Epithelial cell of prostate (primary cell): Measurements from ENCODE around the gene NEIL3.

Source experiments
- DNase-seq: peaks from one replicate; pipeline ENCODE4 v3.0.0-alpha.2; 2011; ENCODE audit warnings: low read depth, low spot score
- H3K27ac ChIP-seq: fragments of 450-650 bp; 2 replicates; pipeline ENCODE4 v1.5.1; 2017; ENCODE audit warnings: mild to moderate bottlenecking

NEIL3 gene, protein sequence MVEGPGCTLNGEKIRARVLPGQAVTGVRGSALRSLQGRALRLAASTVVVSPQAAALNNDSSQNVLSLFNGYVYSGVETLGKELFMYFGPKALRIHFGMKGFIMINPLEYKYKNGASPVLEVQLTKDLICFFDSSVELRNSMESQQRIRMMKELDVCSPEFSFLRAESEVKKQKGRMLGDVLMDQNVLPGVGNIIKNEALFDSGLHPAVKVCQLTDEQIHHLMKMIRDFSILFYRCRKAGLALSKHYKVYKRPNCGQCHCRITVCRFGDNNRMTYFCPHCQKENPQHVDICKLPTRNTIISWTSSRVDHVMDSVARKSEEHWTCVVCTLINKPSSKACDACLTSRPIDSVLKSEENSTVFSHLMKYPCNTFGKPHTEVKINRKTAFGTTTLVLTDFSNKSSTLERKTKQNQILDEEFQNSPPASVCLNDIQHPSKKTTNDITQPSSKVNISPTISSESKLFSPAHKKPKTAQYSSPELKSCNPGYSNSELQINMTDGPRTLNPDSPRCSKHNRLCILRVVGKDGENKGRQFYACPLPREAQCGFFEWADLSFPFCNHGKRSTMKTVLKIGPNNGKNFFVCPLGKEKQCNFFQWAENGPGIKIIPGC

DNA sequence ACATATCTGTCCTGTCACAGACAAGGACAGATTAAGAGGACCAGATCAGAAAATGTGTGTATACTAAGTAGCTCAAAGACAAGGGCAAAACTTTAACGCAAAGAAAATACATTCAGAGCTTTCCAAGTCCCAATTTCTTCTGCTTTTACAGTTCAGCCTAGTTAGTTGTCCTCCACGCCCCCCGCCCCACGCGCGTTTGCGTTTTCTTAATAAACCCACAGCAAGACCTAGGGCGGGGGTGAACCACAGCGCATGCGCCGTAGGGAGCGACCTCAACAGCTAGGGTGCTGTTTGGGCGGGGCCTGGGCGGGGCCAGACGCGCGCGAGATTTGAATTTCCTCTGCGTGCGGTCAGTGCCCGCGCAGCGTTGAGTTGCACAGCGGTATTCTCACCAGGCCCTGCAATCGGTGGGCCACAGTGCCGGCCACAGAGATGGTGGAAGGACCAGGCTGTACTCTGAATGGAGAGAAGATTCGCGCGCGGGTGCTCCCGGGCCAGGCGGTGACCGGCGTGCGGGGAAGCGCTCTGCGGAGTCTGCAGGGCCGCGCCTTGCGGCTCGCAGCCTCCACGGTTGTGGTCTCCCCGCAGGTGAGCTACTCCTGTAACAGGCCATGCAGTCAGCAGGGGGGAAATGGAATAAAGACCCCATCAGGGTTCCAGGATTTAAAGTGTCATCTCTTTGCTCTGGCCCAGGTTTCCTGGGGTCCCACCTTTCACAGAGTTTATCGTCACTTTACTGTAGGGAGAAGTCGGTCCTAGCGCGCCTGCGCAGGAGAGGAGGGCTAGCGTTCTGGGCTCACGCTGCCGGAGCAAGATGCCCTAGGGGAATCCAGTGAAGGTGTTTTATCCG, at the start of gene NEIL3:
Gene NEIL3 (plus strand): TSS at position 353 of the 850 bp plus-strand sequence. CDS start 80 bp downstream, at position 433.
- DNase-seq, result peak; percentile 24
- no peak within 1 kb of the TSS for H3K27ac ChIP-seq

DNA sequence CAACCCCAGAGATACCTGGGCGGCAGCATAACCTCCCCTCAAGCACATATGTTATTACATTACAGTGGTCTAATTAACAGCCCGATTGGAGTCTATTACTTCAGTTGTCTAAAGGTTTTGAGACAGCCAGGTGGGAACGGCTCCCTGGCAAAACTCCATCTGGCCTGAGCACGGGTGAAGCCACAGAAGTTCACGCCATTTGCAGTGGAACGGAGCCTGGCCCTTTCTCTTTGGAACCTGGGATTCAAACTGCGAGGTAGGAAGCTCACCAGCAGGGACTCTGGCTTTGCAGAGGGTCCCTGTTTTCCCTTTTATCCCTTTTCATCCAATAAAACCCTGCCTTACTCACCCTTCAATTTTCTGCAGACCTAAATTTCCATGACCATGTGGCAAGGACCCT, 45.9 kb upstream of the NEIL3 start:
- DNase-seq, result no peak

DNA sequence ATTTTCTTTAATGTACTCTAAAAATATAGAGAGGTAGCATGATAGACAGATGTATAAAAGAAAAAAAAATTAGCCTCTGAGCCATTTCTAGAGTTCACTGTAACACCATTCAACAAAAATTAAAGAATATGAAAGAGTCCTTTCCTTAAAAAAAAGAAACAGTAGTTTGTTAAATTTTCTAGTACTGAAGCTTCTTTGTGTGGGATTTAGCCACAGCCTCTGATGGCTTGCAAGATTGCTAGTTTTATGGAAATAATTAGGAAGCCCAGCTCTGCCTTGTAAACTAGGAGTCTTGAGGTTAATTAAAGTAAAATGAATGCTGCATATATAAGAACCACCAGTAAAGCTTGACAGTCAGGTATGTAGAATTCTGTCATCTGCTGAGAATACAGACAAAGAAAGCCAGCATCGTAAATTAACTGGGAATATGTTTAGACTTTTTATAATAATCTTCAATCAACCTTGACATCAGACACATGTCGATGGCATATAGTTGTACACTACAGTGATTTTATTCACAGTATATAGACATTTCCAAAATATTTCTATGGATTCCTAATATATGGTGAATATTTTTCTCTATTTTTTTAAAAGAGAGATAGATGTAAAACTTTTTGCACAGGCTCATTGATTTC, 44.8 kb upstream of the NEIL3 start:
- no peak overlapping the region for H3K27ac ChIP-seq
- no peak for DNase-seq

More for the DNA sequence above, 45.9 kb upstream of the NEIL3 start:
- no peak overlapping the region for H3K27ac ChIP-seq

DNA sequence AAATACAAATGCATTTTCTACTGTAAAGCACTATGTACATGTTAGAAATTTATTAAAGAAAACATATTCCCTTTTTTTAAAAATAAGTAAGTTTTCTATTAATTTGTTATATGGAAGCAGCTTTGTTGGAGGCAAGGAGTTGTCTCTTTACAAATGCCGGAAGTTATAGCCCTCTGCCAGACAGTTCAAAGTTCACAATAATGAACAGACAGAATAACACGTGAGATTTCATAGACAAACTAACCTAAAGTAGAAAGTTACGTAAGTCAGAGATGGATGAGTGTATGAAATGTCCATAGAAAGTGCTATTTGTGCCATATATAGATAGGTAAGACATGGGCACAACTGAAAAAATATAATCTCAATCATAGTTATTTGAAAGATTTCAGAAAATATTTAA, 43.9 kb upstream of the NEIL3 start:
- no peak for DNase-seq

DNA sequence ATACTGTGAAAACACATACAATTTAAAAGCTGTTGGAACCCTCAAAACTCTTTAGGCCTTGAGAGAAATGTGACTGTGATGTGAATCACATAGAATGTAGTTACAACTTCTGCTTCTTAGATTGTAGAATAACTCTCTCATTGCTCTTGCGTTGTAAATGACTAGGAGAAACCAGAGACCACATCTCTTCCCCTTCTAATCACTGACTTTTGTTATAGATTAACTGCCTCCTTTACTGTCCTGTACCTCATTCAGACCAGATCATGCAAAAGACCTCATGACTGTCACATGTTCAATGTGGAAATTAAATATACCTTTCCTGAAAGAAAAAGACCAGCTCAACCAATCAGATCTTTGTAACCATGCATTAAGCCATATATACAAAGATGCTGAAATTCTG, 43.2 kb upstream of the NEIL3 start:
- H3K27ac ChIP-seq, result no peak overlapping the region
- no peak for DNase-seq

More for the DNA sequence above, 43.9 kb upstream of the NEIL3 start:
- H3K27ac ChIP-seq, result no peak overlapping the region

DNA sequence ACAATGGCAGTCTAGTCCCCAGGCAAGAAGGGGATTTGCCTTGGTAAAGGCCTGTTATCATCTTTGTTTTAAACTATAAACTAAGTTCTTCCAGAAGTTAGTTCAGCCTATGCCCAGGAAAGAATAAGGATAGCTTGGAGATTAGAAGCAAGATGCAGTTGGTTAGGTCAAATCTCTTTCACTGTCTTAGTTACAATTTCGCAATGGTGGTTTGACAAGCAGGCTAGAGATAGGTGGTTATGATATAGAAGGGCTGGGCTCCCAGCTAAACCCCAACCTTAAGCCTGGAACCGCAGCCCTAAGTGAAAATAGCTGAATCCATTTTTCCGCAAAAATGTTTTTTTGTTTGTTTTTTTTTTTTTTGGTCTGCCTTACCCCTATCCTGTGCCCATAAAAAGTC, 41.8 kb upstream of the NEIL3 start:
- DNase-seq, result no peak

DNA sequence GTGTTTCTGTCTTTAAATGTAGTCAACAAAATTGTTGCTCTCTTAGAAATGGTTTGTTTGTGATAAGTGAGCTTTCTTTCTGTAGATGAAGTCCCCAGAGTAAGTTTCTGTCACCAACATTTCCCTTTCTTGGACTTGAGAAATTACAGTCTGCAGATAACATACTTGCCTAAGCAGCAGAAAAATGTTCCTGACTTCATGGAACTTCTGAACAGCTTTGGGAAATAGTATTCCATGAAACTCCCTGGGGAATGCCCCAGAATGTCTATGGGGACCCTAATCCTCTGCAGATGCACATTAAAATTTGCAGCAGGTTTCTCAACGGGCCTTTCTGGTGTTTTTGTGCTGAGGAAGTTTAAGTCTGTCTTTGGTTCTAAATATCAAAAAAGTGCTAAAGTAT, 38.6 kb upstream of the NEIL3 start:
- no peak for DNase-seq
- no peak overlapping the region for H3K27ac ChIP-seq

More for the DNA sequence above, 41.8 kb upstream of the NEIL3 start:
- no peak overlapping the region for H3K27ac ChIP-seq

DNA sequence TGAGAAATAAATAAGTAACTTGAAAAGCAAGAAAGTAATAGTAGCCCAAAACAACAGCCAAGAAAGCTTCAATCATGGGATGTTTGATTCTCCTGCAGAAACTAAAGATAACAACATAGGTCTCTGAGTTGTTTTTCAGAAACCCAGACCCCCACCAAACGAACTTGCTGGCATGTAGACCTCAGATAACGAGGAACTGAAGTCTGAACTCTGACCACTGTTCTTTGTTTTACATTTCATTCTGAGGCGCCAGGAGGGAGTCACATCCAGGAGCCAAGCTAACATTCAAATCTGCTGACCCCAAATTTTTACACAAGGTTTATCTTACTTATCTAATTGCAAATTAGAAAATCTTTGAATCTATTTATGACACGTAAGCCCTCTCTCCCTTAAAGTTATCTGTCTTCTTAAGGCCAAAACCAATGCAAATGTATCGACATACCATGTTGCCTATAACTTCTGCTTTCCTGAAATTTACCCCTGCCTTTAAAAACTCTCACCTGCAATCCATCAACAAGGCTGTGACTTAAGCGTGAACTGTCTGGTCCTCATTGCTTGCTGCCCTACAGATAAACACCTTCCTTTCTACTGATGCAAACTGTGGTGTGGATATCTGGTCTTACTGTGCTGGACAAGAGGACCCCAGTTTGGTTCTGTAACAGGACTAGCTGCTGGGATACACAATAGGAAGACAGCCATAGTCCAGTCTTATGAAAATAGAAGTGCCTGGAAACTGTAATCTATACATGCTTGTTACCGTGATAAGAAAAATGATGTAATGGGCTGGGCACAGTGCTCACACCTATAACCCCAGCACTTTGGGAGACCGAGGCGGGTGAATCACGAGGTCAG, 37.5 kb upstream of the NEIL3 start:
- no peak overlapping the region for H3K27ac ChIP-seq
- no peak for DNase-seq

DNA sequence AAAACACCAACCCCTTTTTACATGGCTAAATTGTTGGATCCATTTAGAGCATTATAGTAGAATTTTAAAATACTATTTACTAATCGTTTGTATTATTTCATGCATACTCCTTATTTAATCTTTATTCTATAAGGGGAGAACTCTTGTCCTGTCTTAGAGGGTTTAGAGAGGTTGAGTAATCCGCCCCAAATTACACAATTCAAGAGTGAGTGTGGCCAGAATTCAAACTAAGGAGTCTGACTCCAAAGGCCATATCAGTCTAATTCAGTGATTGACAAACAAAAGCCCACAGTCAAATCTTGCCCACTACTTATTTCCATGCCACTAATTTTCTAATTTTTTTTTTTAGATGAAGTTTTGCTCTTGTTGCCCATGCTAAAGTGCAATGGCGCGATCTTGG, 33.7 kb upstream of the NEIL3 start:
- no peak overlapping the region for H3K27ac ChIP-seq
- no peak for DNase-seq

DNA sequence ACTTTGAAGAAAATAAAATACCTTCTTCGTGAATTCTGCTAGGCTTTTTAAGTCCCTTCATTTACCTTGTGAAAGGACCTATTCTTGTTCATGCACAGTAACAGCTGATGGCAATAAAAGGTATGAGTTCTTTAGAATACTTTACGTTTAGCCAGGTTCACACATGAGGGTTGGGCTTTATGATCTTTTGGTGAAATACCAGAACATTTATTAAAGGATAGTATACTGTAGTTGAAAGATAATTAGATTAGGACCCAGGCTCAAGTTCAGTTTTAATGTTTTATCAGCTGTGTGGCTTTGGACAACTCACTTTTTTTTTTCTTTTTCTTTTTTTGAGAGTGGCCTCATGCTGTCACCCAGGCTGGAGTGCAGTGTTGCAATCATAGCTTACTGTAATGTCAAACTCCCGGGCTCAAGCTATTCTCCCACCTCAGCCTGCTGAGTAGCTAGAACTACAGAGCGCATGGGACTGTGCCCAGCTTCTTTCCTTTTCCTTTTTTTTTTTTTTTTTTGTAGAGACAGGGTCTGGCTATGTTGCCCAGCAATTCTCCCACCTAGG, 28.2 kb upstream of the NEIL3 start:
- no peak for DNase-seq
- no peak overlapping the region for H3K27ac ChIP-seq

DNA sequence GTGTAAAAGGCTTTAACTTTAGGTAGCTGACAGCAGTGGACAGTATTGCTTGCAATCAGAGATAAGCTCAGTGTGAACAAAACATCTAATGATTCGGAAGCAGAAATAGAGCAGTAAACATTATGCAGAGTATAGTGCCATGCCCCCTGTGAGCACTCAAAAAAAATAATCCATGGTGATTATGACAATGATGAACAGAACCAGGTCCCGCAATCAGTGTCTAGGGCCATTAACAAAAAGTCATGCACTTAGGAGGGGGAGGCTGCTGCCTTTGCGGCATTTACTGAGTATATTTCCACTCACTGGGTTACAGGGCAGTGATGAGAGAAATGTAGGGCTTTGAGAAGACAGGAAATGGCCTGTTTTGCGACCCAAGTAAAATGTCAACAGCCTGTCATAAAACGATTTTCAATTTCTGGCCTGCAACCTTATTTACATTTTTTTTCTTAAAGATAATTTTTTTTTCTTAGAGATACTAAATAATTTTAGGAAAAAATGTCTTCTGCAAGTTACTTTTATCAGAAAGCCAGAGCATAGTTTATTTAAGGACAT, 27.3 kb upstream of the NEIL3 start:
- no peak overlapping the region for H3K27ac ChIP-seq
- DNase-seq, result no peak

DNA sequence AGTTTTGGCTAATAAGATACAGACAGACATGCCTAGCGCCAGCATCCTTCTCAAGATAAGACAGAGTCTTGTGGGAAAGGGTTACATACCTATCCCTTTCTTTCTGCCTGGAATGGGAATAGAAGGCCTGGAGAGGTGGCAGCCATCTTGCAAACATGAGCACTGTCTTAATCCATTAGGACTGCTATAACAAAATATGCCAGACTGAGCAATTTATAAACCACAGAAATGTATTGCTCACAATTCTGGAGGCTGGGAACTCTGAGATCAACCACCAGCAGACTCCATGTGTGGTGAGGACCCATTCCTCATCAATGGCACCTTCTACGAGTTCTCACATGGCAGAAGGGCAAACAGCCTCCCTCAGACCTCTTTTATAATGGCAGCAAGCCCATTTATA, 26.5 kb upstream of the NEIL3 start:
- no peak for DNase-seq
- no peak overlapping the region for H3K27ac ChIP-seq

DNA sequence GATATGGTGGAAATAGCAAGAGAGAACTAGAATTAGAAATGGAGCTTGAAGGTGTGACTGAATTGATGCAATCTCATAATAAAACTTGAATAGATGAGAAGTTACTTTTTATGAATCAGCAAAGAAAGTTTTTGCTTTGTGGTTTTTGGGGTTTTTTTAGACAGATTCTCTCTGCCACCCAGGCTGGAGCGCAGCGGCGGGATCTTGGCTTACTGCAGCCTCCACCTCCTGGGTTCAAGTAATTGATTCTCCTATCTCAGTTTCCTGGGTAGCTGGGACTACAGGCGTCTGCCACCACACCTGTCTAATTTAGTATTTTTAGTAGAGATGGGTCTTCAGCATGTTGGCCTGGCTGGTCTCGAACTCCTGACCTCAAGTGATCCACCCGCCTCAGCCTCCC, 23.7 kb upstream of the NEIL3 start:
- H3K27ac ChIP-seq, result no peak overlapping the region
- DNase-seq, result no peak

DNA sequence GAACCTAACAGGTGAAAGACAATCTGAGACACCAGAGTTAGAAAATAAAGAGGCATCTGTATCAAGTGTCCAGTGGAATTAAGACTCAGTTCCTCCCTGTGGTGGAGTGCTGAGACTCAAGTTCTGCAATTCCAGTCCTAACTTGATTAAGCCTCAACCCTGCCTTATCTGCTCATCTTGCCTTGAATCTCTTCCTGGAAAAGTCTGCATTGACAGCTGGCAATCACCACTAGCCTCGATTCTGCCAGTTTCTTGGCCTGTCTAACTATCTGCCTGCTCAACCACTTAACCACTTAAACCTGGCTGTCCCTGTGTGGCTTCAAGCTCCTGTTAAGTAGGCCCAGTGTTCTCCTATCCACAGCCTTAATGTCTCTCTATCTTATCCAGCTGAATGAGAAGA, 22.4 kb upstream of the NEIL3 start:
- H3K27ac ChIP-seq, result no peak overlapping the region
- DNase-seq, result no peak

DNA sequence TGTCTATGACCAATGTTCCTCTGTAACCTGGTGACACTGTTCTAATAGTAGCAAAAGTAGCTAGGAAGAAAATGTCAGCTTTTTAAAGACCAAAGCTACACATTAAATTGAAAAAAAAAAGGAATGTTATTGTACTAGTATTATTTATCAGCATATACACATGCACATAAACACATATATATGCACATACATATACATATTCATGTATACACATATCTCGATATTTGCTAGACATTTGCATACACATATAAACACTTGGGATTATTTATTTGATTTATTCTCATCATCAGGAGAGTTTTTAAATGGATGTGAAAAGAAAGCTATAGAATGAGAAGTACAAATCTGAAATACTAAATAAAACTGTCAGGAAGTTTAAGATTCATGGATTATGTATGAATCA, 21.3 kb upstream of the NEIL3 start:
- no peak for DNase-seq
- no peak overlapping the region for H3K27ac ChIP-seq

DNA sequence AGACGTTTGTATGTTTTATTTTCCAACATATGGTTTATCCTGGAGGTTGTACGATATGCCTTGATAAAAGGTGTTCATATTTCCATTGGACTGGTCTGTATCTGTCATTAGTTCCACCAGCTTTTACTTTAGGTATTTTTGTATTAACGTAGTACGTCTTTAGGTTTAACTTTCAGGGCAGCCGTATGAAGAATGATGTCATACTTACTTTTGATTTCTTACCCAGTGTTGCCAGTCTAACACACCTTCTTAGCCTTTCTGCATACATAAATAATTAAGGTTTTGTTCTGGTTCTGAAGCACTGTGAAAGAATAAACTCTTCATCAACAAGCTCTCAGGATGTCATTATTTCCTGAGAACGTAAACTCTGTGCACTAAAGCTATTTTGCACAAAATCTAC, 18.9 kb upstream of the NEIL3 start:
- no peak for DNase-seq

DNA sequence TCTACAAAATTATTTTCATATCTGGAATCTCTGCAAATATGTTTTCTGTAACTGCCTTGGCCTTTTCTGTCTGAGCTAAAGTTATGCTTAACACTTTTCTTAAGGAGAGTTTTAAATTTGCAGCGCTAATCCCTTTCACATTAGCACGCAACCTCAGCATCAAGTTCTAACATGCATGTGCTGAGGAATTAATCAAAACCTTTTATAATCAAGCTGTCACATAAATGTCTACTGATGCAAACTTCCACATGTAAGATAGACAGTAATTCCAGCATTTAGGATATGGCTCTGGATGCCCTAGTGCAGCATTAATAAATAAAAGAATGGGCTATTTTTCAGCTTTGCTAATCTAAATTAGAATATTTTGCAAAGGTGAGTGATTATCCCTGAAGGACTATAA, 17.5 kb upstream of the NEIL3 start:
- no peak overlapping the region for H3K27ac ChIP-seq
- DNase-seq, result peak; percentile 10

More for the DNA sequence above, 18.9 kb upstream of the NEIL3 start:
- H3K27ac ChIP-seq, result no peak overlapping the region

DNA sequence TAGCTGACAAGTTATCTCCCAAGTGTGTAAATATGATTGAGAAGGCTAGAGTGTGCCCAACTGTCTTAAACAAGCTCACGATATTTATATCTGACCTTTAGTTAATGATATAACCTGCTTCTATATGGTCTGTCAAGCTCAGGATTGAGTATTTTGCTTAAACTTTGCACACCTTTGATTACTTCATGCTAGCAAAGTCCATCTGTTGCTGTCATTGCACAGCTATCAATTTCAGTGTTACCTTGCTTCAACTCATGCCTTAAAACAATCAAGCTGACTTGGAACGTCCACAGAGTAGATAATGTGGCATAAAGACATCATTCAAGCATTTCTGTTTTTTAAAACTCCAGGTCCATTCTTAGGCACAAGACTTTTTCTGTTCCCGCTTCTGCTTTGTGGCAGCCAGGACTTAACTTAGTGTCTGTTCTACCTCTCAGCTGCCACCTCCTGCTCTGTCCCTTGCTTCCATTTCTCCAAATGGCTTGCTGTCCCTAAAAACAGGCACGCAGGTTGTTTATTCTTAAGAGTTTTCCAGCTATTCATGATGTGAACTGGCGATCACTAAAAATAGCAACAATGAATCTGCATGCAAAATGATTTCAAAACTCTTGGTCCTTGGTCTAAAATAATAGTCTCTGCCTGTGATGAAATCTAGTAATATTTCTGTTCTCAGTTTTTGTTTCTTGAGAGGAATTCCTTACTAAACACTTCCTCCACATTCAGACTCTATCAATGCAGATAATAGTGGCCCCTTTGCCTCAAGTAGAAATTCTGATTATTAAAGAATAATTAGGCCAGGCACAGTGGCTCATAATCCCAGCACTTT, 16.3 kb upstream of the NEIL3 start:
- DNase-seq, result no peak
- no peak overlapping the region for H3K27ac ChIP-seq
